LNCaP clone FGC (cell line): ENCODE data around the gene MED23.

Source experiments
- DNase-seq: peaks from one replicate; pipeline ENCODE4 v3.0.0-alpha.2; 2011; ENCODE audit warnings: low read depth
- H3K4me3 ChIP-seq: 2 replicates; pipeline ENCODE4 v1.5.1; 2011; ENCODE audit warnings: mild to moderate bottlenecking, low read depth, low read length, control low read depth
- CTCF ChIP-seq: IDR thresholded peaks from 2 replicates; pipeline ENCODE4 v1.5.1; 2012; ENCODE audit warnings: mild to moderate bottlenecking; ENCODE audit not compliant: control insufficient read depth, insufficient read depth; ENCODE audit errors: extremely low read depth

Gene MED23, protein sequence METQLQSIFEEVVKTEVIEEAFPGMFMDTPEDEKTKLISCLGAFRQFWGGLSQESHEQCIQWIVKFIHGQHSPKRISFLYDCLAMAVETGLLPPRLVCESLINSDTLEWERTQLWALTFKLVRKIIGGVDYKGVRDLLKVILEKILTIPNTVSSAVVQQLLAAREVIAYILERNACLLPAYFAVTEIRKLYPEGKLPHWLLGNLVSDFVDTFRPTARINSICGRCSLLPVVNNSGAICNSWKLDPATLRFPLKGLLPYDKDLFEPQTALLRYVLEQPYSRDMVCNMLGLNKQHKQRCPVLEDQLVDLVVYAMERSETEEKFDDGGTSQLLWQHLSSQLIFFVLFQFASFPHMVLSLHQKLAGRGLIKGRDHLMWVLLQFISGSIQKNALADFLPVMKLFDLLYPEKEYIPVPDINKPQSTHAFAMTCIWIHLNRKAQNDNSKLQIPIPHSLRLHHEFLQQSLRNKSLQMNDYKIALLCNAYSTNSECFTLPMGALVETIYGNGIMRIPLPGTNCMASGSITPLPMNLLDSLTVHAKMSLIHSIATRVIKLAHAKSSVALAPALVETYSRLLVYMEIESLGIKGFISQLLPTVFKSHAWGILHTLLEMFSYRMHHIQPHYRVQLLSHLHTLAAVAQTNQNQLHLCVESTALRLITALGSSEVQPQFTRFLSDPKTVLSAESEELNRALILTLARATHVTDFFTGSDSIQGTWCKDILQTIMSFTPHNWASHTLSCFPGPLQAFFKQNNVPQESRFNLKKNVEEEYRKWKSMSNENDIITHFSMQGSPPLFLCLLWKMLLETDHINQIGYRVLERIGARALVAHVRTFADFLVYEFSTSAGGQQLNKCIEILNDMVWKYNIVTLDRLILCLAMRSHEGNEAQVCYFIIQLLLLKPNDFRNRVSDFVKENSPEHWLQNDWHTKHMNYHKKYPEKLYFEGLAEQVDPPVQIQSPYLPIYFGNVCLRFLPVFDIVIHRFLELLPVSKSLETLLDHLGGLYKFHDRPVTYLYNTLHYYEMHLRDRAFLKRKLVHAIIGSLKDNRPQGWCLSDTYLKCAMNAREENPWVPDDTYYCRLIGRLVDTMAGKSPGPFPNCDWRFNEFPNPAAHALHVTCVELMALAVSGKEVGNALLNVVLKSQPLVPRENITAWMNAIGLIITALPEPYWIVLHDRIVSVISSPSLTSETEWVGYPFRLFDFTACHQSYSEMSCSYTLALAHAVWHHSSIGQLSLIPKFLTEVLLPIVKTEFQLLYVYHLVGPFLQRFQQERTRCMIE (N-terminal part only)

GRCh38 chr6:131627724-131628682 is at the start of gene MED23:
Gene MED23, minus strand, starts transcription at chr6:131628242. Its CDS starts 193 bp downstream, at chr6:131628049.
- peak within 1 kb of the TSS; percentile 94 for H3K4me3 ChIP-seq
- peak; percentile 88 for DNase-seq
- peak; percentile 100 for TF ChIP-seq CTCF

GRCh38 chr6:131673184-131673583 is 45.1 kb upstream of the MED23 start:
- no peak for DNase-seq
- no peak overlapping the region for H3K4me3 ChIP-seq
- no peak for TF ChIP-seq CTCF

DNA sequence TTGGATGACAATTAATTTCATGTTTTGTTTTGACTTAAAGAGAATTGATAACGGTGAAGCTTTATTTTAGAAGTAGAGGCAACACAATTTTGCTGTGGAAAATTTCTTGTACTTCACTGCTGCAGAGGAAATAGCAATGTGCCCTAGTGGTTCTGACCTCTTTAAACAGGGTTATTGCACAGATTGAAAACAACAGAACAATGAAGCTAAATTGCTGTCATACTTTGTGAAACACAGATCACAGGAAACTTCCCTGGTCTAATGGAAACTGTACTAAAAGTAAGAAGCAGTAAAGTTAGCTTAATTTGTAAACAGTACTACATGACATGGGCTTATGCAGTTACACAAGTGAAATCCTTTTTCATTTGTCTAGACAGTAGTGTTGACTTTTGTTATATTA is 41.8 kb upstream of the MED23 start:
- DNase-seq = peak; percentile 10
- no peak overlapping the region for H3K4me3 ChIP-seq
- no peak for TF ChIP-seq CTCF

DNA sequence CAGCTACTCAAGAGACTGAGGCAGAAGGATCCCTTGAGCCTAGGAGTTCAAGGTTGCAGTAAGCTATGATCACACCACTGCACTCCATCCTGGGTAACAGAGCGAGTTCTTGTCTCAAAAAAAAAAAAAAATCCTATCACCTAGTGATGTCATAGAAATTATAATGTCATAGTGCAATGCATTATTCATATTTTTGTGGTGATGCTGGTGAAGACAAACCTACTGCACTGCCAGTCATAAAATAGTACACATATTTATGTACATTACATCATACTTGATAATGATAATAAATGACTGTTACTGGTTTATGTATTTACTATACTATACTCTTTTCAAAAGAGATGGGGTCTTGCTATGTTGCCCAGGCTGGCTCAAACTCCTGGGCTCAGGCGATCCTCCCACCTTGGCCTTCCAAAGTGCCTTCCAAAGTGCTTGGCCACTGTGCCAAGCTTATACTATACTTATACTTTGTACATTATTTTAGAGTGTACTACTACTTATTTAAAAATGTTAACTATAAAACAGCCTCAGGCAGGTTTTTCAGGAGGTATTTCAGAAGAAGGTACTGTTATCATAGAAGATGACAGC is 35.6 kb upstream of the MED23 start:
- no peak for DNase-seq
- no peak for TF ChIP-seq CTCF
- no peak overlapping the region for H3K4me3 ChIP-seq

DNA sequence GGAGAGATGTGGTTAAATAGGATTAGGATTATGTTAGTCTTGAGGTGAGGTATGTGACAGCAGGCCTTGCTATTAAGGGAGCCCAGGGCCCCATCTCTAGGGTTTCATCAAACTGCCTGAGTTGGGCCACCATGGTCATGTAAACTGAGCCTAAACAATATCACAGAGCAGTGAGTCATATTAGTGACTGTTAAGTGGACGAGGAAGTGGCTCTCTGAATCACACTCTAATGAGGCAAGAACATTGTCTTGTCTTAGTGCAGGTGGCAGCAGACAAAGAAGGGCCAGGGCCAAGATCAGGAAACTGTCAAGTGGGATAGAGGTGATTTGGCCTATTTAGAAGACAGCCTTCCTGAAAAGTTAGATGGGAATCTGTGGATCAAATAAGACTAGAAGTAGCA is 32.2 kb upstream of the MED23 start:
- no peak overlapping the region for H3K4me3 ChIP-seq
- no peak for TF ChIP-seq CTCF
- DNase-seq = no peak
